SK-N-DZ (cell line): ENCODE results near the gene YWHAQ. TPM values are rescaled to one million over a fixed set of nuclear protein-coding genes. Genes with fewer than 3 reads are reported as not detected.
A peak's percentile ranks its signal among the peaks of the same experiment; 100 is the strongest.

Experiments
- DNase-seq: peaks from one replicate; pipeline ENCODE4 v3.0.0-alpha.2; 2015; ENCODE audit warnings: low spot score
- polyA plus RNA-seq, 2 experiments: library from polyadenylated mRNA; depleted of rRNA; stranded (reverse); fragments of >200 nt; gene quantifications; 2 replicates each; pipeline ENCODE4 v1.2.3, GENCODE V29; 2014

Gene YWHAQ
- 453 and 489 TPM in 2 replicates for polyA plus RNA-seq (2014; cell fraction: cytosol; rRNA removed)
- polyA plus RNA-seq (2014; cell fraction: nucleus; rRNA removed) = 228 and 247 TPM in 2 replicates

DNA sequence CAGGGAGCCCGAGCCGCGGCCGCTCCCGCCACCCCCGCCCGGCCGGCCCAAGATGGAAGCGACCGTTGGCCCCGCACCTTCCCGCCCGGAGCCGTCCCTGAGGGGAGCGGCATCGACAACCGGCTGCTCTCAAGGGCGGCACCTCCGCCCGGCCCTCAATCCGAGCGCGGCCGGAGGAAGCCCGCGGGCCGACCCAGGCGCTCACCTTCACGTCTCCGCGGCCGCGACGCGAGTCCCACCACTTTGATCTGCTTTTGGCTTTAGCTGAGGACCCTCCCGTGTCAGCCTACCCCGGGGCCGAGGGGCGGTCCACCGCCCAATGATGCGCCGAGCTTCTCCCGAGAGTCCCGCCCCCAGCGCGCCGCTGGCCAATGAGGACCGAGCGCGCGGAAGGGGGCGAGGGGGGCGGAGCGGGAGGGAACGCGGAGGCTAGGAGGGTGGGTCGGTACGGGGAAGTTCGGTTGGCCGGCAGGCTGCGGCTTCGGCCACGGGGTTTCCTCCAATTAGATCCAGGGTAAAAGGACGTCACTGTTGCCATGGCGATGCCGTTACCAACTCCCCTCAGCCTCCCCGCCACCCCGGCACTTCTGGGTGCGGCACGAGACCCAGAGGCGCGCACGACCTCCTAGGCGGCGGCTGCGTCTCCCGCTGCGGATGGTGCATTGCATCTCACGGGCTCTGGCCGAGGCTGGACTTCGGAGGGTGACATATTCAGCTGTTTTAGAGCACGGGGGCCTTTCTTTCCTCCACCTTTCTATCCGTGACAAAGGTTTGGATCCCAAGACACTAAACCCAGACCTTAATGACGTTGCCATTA is at the start of gene YWHAQ:
Gene YWHAQ, minus strand, starts transcription at position 262 of the 817 bp plus-strand sequence. CDS start 545 bp downstream, outside the sequence.
- peak; percentile 99 for DNase-seq

DNA sequence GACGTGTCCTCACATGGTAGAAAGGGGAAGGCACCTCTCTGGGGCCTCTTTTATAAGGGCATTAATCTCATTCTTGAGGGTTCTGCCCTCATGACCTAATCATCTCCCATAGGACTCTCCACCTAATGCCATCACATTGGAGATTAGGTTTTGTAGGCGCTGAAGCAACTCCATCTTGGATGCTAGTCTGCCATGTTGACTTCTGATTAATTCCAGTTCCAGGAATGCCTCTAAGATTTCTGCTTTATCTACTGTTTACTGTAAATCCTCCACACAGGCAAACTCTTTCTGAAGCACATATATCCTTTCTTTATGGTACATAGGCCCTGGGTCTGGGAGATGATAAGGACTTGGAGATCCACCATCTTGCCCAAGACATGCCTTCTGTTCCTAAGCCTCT is 49.3 kb upstream of the YWHAQ start:
- no peak for DNase-seq

DNA sequence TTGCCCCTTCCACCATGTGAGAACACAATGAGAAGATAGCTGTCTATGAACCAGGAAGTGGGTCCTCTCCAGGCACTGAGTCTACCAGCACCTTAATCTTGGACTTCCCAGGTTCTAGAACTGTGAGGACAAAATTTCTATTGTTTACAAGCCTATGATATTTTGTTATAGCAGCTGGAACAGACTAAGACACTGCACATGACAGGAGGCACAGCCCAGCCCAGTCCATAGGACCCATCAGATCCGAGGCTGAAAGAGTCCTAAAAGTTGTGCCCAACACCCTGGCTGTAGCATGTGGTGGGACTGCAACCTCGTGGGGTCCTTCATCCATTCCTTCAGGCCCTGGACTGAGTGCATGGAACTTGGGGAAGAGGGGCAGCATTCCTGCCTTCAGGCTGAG is 48.4 kb upstream of the YWHAQ start:
- DNase-seq = no peak

DNA sequence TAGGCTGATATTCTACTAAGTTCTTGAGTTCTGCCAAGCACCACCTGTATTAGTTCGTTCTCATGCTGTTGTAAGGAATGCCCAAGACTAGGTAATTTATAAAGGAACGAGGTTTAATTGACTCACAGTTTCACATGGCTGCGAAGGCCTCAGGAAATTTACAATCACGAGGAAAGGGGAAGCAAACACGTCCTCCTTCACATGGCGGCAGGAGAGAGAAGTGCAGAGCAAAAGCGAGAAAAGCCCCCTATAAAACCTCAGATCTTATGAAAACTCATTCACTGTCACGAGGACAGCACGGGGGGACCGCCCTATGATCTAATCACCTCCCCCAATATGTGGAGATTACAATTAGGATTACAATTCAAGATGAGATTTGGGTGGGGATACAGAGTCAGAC is 47.7 kb upstream of the YWHAQ start:
- DNase-seq = no peak

DNA sequence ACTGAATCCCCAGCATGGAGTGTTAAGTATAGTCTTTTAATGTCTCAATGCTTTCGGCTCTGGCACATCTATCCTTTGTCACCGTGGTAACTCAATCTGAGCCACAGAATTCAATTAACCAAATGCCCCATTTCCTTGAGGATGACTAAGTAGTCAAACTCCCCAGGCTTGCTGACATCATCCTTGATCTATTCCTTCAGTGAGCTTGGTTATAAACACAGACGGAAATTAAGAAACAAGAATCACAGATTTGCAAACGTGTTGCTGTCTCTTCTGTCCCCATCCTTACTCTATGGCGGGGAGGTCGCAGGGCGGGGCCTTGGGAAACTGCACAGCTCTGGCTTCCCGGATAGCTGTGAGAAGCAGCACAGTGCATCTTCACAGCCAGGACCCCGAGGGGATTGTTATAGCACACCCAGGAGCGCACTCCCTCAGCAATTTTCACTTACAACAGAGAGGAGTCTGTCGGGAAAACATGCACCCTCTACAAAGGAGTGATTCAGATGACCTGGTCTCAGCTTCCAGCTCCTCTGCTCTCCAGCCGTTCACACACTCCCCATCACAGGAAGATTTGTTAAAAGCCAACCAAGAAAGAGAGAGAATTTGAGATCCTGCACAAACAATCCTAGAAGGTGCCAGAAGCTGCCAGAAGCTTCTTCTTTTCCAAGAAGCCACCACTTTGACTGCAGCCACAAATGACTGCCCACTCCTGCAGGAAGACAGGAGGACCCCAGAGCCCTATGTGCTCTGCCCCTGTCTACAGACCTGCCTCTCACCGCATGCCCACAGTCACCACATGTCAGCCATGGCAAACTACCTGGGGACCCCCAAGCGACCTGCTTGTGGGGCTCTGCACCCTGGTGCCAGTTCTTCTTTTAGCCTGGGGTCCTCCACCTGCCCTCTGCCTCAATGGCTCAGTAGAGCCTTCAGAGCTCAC is 44.9 kb upstream of the YWHAQ start:
- DNase-seq = peak; percentile 35

DNA sequence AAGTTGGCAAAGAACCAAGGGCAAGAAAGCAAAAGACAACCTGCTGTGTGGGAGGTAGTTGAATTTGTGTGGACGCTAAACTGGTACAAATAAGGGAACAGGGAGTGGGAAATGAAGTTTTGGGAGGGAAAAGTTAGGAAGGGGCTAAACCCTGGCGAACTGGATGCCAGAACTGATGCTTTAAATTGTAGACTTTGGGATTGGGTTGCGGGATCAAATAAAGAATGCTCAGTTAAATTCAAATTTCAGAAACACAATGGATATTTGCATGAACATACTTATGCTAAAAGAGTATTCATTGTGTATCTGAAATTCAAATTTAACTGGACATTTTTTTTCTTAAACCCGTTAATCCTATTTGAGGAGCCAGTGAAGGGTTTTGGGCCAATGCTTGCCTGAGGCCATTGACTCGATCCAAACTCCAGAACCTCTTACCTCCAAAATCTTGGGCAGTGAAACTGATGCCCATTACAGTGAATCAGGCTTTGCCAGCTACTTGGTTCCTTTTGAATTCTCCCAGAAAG is 44.2 kb upstream of the YWHAQ start:
- DNase-seq = no peak

DNA sequence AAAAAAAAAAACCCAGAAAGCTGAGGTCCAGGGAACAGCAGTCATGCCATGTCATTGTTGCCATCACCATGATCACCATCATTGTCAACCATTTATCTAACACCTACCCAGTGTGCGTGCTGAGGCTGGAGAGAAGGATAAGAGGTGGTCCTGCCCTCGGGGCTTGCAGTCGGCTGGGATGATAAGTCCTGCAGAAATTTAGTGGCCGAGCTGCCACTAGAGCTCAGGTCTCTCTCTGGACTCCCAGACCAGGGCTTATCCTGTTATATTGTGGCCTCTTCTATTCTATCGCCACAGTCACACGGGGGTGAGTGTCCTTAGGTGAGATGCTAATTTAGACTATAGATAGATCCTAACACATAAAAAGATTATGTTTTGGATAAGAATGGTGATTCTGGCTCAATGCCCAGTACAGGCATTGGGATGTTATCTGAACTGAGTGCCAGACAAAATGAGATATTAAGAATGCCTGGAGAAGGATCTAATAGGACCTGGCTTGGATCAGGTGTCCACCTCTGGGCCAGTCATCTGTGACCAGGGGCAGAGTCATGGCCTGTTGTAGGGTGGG is 43.2 kb upstream of the YWHAQ start:
- DNase-seq = peak; percentile 31

DNA sequence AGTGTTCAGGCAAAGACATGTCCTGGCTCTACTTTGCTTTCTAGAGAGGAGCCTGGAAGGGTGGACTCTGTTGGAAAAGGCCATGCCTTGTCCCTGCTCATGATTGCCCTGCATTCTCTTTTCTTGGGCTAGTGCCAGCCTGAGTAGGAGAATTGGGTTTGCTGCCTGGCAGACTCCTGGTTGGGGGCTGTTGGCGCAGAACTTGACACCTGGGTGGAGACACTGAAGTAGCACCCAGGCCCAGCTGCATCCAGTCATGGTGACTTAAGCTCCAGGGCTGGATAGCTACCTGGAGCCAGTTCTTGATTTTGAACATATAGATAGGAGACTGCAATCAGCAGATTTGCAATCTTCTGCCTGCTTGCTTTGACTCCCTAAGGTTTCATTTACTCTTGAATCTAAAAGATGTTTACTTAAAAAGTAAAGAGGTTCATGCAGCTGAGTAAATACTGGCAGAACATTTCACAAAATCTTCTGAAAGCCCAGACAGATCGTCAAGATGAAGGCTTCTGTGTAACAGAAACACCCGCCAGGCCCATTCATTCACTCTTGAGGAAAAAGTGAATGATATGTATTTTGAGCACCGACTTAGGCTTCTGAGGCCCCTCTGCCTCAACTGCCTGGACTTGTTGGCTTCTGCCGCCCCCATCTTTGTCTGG is 38.0 kb upstream of the YWHAQ start:
- no peak for DNase-seq

DNA sequence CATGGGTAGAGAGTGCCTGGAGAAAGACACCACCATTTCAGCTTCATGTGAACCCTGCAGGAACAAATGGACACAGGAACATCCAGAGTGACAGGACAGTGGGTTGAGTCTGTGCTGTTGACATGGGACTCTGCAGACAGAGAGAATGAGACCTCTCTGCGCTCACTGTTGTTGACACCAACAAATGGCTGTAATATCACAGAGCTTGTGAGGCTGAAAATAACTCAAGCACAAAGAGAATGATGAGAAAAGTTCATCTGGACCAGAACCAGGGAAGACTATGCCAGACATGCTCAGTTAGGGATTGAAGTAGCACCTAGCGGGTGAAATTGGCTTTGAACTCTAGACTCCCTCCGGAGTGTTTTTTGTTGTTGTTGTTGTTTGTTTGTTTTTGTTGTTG is 37.0 kb upstream of the YWHAQ start:
- no peak for DNase-seq

DNA sequence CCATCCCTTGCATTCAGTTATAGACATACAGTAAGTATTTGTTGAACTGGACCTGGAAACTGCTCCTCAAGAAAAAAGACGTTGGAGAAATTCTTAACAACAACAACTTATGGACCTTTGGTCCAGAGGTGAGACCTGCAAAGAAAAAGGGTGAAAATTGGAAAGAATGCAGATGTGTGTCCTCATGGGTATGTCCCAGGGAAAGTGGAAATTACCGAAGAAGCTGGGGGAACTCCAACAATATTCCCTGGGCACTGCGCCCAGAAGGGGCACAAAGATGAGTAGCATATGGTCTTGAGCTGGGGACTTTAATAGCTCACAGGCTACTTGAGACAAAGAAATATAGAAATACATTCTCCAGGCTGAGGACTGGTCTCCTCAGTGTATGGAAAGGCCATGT is 35.5 kb upstream of the YWHAQ start:
- DNase-seq = no peak

DNA sequence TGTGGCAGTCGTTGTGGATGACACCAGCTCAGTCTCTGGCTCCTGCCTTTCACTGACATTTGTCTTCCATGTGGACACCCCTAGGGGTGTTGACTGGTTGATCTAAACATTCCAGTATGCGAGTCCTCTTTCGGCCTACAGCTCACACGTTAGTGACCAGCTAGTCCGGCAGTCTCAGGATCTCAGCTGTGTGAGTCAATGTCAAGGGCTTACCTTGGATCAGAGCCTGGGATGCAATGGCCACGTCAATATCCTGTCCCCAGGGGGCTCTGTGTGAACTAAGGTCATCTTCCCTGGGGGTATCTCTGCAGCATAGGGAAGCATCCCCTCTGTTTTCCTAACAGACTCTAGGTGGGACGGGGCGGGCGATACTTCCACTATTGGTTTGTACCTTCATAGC is 35.1 kb upstream of the YWHAQ start:
- DNase-seq = no peak

DNA sequence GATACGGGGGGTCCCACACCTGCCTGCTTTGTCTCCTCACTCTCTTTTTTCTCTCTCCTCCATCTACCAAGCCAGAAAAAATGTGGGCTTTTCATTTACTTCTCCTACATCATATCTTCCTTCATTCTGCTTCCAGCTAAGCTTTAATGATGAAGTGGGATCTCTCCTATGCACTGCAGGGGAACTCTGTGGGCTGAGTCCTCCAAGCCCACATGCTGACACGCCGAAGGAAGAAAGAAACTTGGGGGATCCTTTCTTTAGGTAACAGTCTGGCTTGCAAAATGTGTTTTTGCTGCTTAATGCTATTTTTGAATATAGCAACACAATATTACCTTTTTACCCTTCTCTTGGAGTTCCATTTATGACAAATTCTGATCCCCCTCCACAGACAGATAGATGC is 33.6 kb upstream of the YWHAQ start:
- no peak for DNase-seq

DNA sequence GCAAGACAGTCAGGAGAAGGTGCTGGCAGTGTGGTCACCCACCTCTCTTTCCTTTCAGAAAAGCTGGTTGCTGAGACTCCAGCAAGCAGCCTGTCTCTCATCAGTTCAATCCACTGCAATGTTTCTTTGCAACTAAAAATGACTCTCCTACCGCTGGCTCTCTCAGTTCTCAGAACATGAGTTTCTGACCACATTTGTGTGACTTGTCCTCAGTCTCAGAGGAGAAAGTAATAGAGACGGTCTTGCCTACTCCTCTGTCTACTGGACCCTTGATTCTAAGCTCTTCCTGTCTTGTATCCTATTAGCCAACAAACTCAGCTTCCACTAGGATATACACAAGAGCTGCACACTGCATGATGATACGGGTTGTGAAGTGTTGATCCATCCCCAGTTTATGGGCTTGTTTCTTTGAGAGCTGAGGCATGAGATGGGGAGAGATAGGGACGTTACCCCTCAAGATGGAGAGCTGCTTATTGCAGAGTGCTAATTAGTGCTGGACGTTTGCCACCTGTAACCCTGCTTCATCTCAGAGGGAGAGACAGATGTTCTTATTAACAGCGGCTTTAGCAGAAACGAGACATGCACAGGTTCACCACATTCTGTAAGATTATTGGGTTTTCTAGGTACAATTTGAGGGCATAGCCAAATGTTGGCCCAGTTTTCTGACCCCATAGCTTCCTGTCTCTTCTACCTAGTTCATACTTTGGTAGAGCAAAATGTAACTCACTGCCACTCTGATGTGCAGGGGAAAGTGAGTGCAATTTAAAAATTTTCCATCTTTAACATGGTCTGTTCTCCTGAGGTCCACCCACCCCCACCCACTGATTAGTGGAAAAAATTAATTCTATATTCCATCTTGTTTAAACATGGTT is 32.4 kb upstream of the YWHAQ start:
- DNase-seq = no peak

DNA sequence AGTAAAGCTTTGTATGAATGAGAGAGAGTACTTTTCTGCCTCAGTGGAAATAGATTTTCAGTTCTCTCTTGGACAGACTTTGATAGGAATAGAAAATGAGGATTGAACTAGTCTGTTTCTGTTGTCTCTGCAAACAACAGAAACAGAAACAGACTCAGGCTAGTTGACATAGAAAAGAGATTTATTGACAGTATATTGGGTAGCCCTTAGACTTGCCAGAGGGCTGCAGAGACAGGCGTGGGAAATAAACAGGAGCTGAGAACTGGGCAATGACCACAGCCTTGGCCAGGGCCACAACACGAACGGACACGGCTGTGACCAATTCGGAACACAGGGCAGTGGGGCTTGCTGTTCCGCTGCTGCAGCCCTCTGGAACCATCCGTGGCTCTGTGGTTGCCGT is 30.5 kb upstream of the YWHAQ start:
- DNase-seq = no peak

DNA sequence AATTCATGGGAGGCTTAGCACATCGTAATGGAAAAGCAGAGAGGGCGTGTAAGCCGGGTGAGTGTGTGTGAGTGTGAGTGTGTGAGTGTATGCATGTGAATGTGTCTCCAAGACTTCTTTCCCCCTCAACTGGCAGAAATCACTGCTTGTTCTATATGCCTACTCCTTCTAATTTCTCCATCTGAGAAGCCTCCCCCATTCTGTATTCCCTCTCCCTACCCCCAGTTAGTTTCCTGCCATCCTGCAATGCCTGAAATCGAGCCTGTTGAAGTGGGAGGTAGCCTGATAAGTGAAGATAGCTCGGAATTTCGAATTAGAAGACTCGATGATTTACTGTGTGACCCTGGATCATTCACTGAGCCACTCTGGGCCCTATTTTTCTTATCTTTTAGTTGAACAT is 30.0 kb upstream of the YWHAQ start:
- DNase-seq = no peak

DNA sequence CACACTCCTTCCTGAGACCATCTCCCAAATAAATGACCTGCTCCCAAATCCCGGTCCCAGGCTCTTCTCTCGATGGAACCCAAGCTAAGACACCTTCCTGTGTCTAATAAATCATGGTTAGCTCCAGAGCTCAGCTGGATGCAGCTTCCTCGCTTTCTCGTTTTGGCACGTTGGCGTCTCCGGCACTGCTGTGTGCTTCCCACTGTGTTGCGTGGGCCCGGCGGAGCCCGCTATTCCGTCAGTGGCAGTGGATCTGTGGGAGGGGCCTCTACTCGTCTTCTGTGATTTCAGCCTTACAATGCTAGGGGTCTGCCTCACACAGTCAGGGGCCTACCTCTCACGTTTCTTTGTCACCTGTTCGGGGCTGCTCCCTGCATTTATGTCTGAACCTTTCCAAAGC is 29.4 kb upstream of the YWHAQ start:
- no peak for DNase-seq

DNA sequence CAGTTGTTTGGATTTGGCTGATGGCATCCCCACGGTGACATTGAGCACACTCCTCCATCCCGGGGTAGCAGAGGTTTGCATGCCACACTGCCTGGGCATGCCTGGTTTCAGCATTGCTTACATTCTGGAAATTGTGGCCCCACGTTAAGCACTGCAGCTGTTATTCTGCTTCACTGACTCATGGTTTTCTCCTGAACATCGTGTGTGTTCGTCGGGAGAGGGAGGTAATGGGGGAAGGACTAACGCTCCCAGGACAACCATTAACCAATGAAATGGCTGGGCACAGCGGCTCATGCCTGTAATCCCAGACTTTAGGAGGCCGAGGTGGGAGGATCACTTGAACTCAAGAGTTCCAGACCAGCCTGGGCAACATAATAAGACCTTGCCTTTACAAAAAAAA is 28.2 kb upstream of the YWHAQ start:
- no peak for DNase-seq

DNA sequence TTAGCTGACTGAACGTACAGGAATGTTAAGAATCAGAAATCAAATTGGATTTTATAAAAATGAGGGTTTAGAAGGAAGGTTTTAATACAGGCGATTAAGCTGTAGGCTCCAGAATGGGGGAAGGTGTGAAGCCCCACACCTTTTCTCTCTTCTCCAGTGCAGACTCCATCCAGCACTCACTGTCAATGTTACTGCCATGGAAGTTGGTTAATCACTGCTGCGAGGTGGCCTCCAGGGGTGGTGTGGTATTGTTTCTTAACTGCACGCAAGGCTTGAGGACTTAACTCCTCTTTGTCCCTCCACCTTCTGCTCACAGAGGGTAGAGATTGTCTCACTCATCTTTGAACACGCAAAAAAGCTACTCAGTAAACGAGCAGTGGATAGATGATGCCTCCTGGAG is 26.9 kb upstream of the YWHAQ start:
- no peak for DNase-seq

DNA sequence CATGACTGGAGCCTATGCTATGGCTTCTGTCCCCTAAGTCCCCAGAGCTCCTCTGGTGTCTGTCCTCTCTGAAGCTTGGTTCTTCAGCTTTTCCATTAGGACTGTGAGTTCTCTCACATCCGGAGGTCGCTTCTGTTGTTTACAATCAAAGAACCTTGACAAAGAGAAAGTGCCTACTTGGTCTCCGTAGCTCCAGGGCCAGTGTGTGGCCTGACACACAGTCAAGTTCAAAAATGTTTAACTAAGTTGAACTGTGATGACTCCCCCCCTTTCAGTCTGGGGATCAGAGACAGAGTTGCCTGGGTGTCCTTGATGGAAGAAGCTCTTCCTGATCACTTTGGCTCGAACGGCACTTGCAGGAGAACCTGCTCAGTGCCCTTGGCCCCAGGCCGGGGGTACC is 26.3 kb upstream of the YWHAQ start:
- DNase-seq = no peak

DNA sequence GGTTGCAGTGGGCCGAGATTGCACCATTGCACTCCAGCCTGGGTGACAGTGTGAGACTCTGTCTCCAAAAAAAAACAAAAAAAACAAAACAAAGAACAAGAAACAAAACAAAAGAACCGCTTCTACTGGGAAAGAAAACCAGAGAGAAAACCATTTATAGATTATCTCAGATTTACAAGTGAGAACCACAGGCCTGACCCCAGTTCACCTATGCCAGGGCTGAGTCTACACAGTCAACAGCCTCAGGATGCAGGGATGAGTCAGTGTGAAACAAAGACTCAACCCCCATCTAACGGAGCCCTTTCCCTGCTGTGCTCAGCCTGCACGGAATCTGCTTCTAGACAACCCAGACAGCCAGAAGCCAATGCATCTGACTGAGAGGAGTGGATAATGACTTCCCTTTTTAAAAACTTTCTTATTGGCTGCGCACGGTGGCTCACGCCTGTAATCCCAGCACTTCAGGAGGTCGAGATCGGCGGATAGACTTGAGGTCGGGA is 25.5 kb upstream of the YWHAQ start:
- DNase-seq = no peak
